Inferior parietal cortex (tissue), 1 donor: ENCODE measurements around the gene KLF13.
"Not testable (repeated sequence)": the region's sequence is repeated elsewhere in the genome, so short reads cannot be mapped to it uniquely, and the experiment has no call there.

ENCODE experiments used
- DNase-seq: peaks from one replicate; pipeline ENCODE4 v3.0.0-alpha.2; 2016; ENCODE audit errors: extremely low spot score

Gene KLF13

GRCh38 chr15:31345606-31346366, 19.2 kb downstream of the KLF13 start:
- no peak for DNase-seq

GRCh38 chr15:31346367-31347066, 19.9 kb downstream of the KLF13 start:
- no peak for DNase-seq

GRCh38 chr15:31347067-31347975, 20.7 kb downstream of the KLF13 start:
- DNase-seq = no peak

DNA sequence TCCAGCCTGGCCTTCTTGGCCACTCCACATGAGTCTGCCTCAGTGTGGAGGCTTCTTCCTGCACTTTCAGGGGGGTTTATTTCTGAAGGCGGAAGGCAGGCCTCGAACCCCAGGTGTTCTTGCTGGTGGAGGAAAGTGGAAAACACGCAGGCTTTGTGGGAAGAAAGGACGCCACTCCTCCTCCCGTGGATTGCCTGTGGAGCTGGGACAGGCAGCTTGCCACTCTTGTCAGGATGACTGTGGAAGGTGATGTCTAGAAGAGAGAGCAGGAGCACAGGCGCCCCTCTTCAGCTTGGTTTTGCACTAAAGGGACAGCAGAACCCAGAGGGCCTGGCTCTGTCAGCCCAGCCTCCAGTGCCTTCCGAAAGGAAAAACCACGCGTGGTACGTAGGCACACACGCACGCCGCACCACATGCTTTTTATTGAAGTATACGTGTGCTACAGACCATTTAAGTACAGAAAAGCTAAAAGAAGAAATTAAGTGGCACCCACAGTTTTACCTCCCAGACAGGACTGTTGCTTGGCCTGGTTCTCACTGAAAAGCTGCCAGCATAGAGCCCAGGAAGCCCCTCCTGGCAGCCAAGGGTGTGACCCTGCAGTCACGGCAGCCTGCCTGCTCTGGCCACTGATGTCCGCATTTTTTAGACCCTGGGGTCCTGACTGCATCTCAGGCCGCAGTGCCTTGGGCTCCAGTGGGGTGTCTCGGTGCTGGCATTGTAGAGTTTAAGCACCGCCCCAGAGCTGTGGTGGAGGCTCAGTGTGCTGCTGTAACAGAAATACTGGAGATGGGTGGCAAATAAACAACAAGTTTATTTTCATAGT, 21.6 kb downstream of the KLF13 start:
- DNase-seq = no peak

DNA sequence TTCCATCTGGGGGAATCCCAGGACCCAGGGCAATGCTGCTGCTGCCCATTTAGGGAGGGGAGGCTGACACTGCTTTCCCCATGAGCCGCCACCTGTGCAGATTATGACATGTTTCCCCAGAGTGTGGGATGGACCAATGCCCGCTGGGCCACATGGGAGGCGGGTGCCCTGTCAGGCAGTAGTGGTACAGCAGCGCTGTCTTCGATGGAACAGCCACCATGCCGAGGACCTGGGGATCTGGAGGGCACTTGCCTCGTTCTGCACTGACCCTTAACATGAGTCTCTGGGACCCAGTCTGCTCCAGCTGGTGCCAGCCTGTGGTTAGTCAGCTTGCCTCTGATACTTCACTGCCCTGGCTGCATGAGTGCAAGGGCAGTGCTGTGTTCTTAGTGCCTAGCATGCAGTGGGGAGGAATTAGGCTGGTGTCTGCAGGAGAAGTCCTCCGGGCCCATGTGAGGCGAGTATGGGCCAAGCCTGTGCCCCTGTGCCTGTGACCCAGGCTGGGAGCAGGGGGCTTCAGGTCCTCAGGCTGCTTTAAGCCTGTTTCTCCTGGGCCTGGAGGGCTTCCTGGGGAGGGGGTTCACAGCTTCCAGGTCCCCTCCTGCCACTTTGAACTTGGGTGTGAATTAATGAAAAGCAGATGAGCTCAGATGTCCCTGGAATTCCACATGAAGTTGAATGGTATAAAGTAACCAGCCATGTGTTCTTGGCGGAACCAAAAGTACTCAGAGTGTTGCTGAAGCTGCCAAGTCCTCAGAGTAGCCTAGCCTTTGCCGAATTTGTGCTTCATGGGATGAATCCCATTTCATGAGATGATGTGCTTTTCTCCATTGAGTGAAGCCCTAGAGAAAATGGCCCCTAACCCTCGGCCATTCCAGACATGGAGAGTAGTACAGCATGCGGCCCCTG, 22.9 kb downstream of the KLF13 start:
- no peak for DNase-seq

- DNase-seq = no peak
Observed at GRCh38 chr15:31350771-31351170, 24.1 kb downstream of the KLF13 start.

DNA sequence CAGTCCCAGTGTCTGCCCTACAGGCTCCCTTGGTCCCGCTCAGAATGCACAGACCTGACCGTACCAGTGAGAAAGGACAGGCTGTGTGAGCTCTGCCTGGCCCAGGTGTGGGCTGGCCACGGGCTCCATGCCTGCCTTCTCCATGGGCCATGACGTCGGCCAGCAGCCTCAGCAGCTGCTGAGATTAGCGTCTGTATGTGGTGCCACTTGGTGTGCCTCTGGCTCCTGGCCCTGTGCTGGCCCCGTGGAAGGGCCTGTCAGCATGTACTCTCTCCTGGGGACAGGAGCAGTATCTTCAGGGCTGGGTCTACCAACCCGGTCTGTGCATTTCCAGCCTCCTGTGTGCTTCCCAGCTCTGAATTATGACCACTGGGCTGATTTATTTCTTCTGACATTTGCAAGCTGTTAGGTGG, 25.7 kb downstream of the KLF13 start:
- no peak for DNase-seq

DNA sequence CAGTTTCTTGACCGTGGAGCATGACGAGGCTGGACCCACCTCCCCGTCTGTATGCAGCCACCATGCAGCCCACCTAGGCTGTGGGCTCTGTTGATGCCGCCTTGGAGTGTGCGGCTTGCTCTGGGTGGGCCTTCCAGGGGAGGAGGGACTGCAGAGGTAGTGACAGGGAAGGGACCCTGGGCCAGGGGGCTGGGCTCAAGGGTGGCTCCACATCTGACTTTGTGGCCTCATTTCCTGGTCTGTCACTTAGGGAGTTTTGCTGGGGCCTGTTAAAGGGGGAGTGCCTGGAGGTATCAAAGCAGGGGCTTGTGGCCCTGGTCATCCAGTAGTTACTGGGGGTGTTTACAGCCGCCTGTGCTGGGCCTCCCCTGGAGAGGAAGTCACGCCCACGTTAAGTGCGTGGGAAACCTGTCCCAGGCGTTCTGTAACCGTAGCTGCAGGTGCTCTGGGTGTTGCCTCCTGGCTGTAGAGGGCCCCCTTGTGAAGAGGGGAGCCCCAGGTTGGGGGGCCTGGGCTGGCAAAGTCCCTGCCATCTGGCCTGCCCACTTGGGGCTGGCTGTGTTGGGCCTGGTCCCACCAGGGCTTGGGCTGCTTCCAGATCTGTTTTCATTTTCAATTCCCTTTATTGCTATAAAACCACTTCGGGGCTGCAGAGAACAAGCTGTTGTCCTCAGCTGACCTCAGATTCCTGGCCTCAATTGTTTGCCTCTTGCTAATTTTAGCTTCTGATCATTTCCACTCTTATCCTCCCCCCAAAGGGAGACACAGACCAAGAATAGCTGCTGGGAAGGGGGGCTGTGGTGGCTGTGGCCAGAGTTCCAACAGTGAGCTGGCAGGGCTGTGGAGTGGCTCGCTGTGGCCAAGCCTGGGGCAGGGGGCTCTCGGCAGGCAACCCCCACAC, 26.5 kb downstream of the KLF13 start:
- no peak for DNase-seq

- no peak for DNase-seq
Observed at GRCh38 chr15:31353931-31354330, 27.3 kb downstream of the KLF13 start.

DNA sequence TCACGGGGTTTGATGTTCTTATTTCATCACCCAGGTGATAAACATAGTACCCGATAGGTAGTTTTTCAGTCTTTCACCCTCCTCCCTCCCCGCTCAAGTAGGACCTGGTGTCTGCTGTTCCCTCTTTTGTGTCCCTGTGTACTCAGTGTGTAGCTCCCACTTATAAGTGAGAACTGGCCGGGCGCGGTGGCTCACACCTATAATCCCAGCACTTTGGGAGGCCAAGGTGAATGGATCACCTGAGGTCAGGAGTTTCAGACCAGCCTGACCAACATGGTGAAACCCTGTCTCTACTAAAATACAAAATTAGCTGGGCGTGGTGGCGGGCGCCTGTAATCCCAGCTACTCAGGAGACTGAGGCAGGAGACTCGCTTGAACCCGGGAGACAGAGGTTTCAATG, 29.5 kb downstream of the KLF13 start:
- not testable (repeated sequence) for DNase-seq

GRCh38 chr15:31357148-31357547, 30.5 kb downstream of the KLF13 start:
- no peak for DNase-seq

DNA sequence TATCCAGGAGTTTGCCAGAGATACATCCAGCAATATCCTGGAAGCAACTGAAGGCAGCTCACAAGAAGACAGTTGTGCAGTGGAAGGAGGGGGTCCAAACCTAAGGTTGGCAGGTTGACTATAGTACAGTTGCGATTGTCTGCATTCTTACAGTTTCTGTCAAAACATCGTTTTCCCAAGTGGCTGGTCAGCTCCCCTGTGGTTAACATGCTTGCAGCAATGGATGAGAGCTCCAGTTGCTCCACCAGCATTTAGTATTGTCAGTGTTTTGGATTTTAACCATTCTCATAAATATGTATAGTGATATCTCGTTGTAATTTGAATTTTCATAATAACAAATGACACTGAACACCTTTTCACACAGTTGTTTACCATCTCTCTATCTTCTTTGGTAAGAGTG, 31.5 kb downstream of the KLF13 start:
- no peak for DNase-seq

DNA sequence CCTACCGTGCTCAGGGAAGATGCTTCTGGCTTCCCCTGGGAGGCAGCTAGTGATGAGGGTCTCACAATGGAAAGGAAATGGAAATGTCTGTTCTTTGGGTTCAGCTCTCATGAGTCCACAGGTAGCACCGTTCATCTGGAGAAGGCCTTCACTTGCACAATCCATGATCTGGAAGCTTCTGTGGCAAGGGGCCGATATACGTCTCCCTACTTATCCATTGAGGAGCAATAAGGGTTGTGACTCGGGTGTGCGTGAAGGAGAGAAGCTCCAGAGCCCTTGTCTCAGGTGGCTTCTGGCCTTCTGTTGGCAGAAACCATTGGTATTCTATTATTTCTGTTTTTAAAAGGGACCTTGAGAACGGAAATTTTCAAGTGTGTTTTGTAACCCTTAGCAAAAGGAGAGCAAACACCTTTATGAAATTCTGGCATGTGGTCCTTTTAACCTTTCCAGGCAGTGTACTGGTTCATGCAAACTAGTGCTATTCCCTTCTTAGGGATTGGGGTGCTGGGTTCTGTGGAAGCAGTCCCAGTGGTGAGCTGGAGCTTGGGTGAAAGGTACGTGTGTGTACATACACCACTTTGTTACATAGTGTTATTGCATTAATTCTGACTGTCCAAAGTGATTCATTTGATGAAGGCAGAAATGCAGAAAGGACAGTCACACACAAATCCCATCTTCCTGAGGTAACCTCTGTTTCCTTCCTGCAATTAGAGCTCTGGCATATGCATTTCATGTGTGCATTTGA, 32.5 kb downstream of the KLF13 start:
- DNase-seq = no peak

- no peak for DNase-seq
Observed at GRCh38 chr15:31359702-31360111, 33.1 kb downstream of the KLF13 start.

DNA sequence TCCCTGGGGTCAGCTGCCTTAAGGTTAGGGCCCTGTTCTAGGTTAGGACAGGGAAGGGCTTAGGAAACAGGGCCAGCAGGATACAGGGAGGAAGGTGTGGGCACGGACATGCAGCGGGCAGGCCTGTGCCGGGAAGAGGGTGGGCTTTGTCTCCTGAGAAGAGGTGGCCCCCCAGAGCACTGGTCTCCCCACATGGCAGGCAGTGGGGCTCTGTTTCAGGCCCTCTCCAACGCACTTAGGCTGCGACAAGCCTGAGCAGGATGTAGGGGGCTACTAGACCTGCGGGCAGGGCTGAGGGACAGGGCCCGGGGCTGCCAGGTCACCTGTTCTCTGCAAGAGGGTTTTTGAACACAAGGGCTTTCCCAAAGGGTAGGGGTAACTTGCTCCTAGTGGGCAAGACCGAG, 33.5 kb downstream of the KLF13 start:
- no peak for DNase-seq

DNA sequence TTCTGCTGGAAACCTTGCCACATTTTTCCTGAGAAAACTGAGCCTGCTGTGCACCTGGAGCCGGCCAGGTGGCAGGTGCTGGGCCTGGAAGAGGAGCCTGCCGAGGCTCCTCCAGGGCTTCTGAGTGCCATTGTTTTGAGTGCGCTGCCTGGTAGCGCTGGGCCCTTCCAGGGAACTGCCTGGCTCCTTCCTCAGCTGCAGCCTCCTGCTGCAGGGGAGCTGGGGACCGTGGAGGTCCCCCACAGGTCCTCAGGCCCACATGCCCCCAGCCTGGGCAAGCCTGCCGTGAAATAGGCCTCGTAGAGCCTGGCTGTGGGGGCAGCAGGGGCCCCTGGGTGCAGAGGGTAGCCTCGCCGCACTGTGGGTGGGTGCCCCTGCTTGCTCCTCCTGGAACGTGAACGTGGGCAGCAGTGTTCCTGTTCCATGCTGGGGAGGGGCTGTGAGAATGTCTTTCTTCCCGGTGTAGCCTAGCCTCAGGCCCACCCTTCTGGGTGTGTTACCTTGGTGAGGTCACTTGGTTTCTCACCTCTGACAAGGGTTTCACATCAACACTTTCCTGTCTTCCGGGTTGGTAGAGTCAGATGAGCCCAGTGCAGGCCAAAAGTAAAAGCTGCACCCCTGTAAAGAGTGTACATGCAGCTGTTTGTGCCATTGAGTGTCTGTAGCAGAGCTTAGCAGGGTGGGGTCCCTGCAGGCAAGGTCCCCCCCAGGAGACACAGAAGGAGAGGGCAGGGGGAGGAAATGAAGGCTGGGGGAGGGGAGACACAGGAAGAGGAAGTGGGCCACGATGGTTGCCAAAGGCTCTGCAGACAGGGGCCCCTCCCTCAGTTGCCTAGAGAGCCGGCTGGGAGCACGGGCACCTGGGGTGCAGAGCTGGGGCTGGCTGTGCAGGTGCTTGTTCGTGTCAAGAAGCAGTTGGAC, 34.5 kb downstream of the KLF13 start:
- DNase-seq = no peak

GRCh38 chr15:31361764-31362515, 35.3 kb downstream of the KLF13 start:
- no peak for DNase-seq
